ENCODE results near the gene TPP2. TPM values are rescaled to one million over a fixed set of nuclear protein-coding genes. Genes with fewer than 3 reads are reported as not detected.

The TPP2 gene
- total RNA-seq, 1 experiment from 2014 or later = 58.9 TPM

- no TSS peak for BruUV-seq (replicated peaks)
- H3K36me3 ChIP-seq (ENCODE audit: control insufficient read depth, insufficient read depth, low read length) = no peaks in the 10 kb centered on the region
- Mint-ChIP-seq H3K27me3 (ENCODE audit: insufficient read depth, unreplicated experiment) (peaks cover 6% of the 10 kb centered on the region), H3K27ac (ENCODE audit: unreplicated experiment) (no peak overlapping the region), H3K4me3 (ENCODE audit: unreplicated experiment) (no peak overlapping the region), H3K4me1 (ENCODE audit: low read depth, unreplicated experiment) (no peaks in the 10 kb centered on the region), H3K36me3 (ENCODE audit: insufficient read depth, unreplicated experiment) (no peaks in the 10 kb centered on the region), H3K9me3 (ENCODE audit: unreplicated experiment) (no peaks in the 10 kb centered on the region)
- ChIA-PET POLR2A (no interaction called here), CTCF (no interaction called here)
- no peak for DNase-seq
- H3K9me3 ChIP-seq = no peaks in the 10 kb centered on the region
- no peaks in the 10 kb centered on the region for H3K4me1 ChIP-seq
- no peak overlapping the region for H3K4me3 ChIP-seq (ENCODE audit: low read depth, low read length)
- 0 out of 2 replicates have a peak, but pooled peaks cover 1% of the 10 kb centered on the region for H3K27me3 ChIP-seq (replicated peaks; ENCODE audit: control insufficient read depth, insufficient read depth, low read length)
- TF ChIP-seq CTCF (IDR thresholded peaks at IDR 0.05; ENCODE audit: insufficient read depth in 1 of 2, low read depth in 1 of 2, low read length in 1 of 2, severe bottlenecking in 1 of 2, unreplicated experiment in 1 of 2) = no peak
- intact Hi-C loops (cut with micrococcal nuclease; ENCODE audit: unreplicated experiment) = no loop called here
Observed at GRCh38 chr13:102587916-102588315, 8.9 kb upstream of the TPP2 start.

- peaks cover under 1% of the 10 kb centered on the region for H3K27me3 Mint-ChIP-seq (ENCODE audit: insufficient read depth, unreplicated experiment)
- ChIA-PET CTCF (no interaction called here), POLR2A (no interaction called here)
- BruUV-seq (replicated peaks) = no TSS peak
- DNase-seq = no peak
- H3K9me3 Mint-ChIP-seq (ENCODE audit: unreplicated experiment) = no peaks in the 10 kb centered on the region
- no peak for TF ChIP-seq CTCF (IDR thresholded peaks at IDR 0.05; ENCODE audit: insufficient read depth in 1 of 2, low read depth in 1 of 2, low read length in 1 of 2, severe bottlenecking in 1 of 2, unreplicated experiment in 1 of 2)
- H3K4me1 Mint-ChIP-seq (ENCODE audit: low read depth, unreplicated experiment) = no peaks in the 10 kb centered on the region
- H3K27ac Mint-ChIP-seq (ENCODE audit: unreplicated experiment) = no peak overlapping the region
- H3K27me3 ChIP-seq (replicated peaks; ENCODE audit: control insufficient read depth, insufficient read depth, low read length) = 0 out of 2 replicates have a peak, but pooled peaks cover 1% of the 10 kb centered on the region
- H3K9me3 ChIP-seq = no peaks in the 10 kb centered on the region
- H3K36me3 ChIP-seq (ENCODE audit: control insufficient read depth, insufficient read depth, low read length) = no peaks in the 10 kb centered on the region
- no peaks in the 10 kb centered on the region for H3K4me1 ChIP-seq
- no peak overlapping the region for H3K4me3 Mint-ChIP-seq (ENCODE audit: unreplicated experiment)
- no peaks in the 10 kb centered on the region for H3K36me3 Mint-ChIP-seq (ENCODE audit: insufficient read depth, unreplicated experiment)
- H3K4me3 ChIP-seq (ENCODE audit: low read depth, low read length) = no peak overlapping the region
- intact Hi-C loops (cut with micrococcal nuclease; ENCODE audit: unreplicated experiment) = no loop called here
Observed at GRCh38 chr13:102589301-102589822, 7.4 kb upstream of the TPP2 start.

GRCh38 chr13:102591988-102592781 lies 4.6 kb upstream of the TPP2 start:
- no peaks in the 10 kb centered on the region for H3K4me1 Mint-ChIP-seq (ENCODE audit: low read depth, unreplicated experiment)
- Histone ChIP-seq H3K4me1 (no peaks in the 10 kb centered on the region), H3K4me3 (ENCODE audit: low read depth, low read length) (peak overlapping the region; percentile 73), H3K9me3 (no peaks in the 10 kb centered on the region), H3K27me3 (replicated peaks; ENCODE audit: control insufficient read depth, insufficient read depth, low read length) (no peaks in the 10 kb centered on the region), H3K36me3 (ENCODE audit: control insufficient read depth, insufficient read depth, low read length) (no peaks in the 10 kb centered on the region)
- H3K27ac Mint-ChIP-seq (ENCODE audit: unreplicated experiment) = peak overlapping the region; percentile 81
- CTCF ChIA-PET = interaction anchor here (0.5 to 1.9 kb wide), 7 partner anchors 10 to 254 kb away, joined by 3 to 49 read pairs (median 5); partner anchors contain the start of gene ERCC5
- H3K4me3 Mint-ChIP-seq (ENCODE audit: unreplicated experiment) = peak overlapping the region; percentile 91
- BruUV-seq (replicated peaks) = no TSS peak
- DNase-seq = peak; percentile 79 to 83
- TF ChIP-seq CTCF (IDR thresholded peaks at IDR 0.05; ENCODE audit: insufficient read depth in 1 of 2, low read depth in 1 of 2, low read length in 1 of 2, severe bottlenecking in 1 of 2, unreplicated experiment in 1 of 2) = peak; percentile 69 to 73
- H3K27me3 Mint-ChIP-seq (ENCODE audit: insufficient read depth, unreplicated experiment) = no peaks in the 10 kb centered on the region
- peaks cover 9% of the 10 kb centered on the region for H3K36me3 Mint-ChIP-seq (ENCODE audit: insufficient read depth, unreplicated experiment)
- H3K9me3 Mint-ChIP-seq (ENCODE audit: unreplicated experiment) = no peaks in the 10 kb centered on the region
- intact Hi-C loops (cut with micrococcal nuclease; ENCODE audit: unreplicated experiment) = loop anchor here (1.0 kb wide), 5 partner anchors 12 to 255 kb away; partner anchors contain the start of genes BIVM and TEX30
- POLR2A ChIA-PET = interaction anchor here (0.5 to 0.6 kb wide), 3 partner anchors 133 to 210 kb away, joined by 3 to 10 read pairs (median 6); no protein-coding TSS in a partner anchor
